Limb (tissue), 2 donors: ENCODE data around the gene ACOT7.
A peak's percentile ranks its signal among the peaks of the same experiment; 100 is the strongest.

Source experiments
- DNase-seq, 2 donors: peaks; one replicate each; pipeline ENCODE4 v3.0.0-alpha.2; 2016; ENCODE audit errors: extremely low spot score in 2 of 2

Gene ACOT7

GRCh38 chr1:6347641-6348487, 45.7 kb downstream of the ACOT7 start:
- no peak for DNase-seq

GRCh38 chr1:6345460-6345859, 48.1 kb downstream of the ACOT7 start:
- no peak for DNase-seq

- DNase-seq, result no peak
Observed at GRCh38 chr1:6345009-6345408, 48.6 kb downstream of the ACOT7 start.

GRCh38 chr1:6343506-6344405, 49.8 kb downstream of the ACOT7 start:
- DNase-seq, result peak; percentile 55 to 85

GRCh38 chr1:6342056-6342455, 51.5 kb downstream of the ACOT7 start:
- DNase-seq, result no peak

- DNase-seq, result peak in 1 of 2 donors; percentile 60
Observed at GRCh38 chr1:6338695-6339094, 54.9 kb downstream of the ACOT7 start.

- no peak for DNase-seq
Observed at GRCh38 chr1:6336776-6337622, 56.6 kb downstream of the ACOT7 start.

- no peak for DNase-seq
Observed at GRCh38 chr1:6334261-6334993, 59.1 kb downstream of the ACOT7 start.

- no peak for DNase-seq
Observed at GRCh38 chr1:6332821-6333220, 60.7 kb downstream of the ACOT7 start.

- DNase-seq, result no peak
Observed at GRCh38 chr1:6331543-6332273, 61.9 kb downstream of the ACOT7 start.

- peak; percentile 56 to 62 for DNase-seq
Observed at GRCh38 chr1:6330410-6330911, 63.1 kb downstream of the ACOT7 start.

- DNase-seq, result peak; percentile 58 to 75
Observed at GRCh38 chr1:6329851-6330250, 63.7 kb downstream of the ACOT7 start.

- peak; percentile 44 to 58 for DNase-seq
Observed at GRCh38 chr1:6329396-6329795, 64.2 kb downstream of the ACOT7 start.

- no peak for DNase-seq
Observed at GRCh38 chr1:6328696-6329095, 64.9 kb downstream of the ACOT7 start.

GRCh38 chr1:6328091-6328490, 65.5 kb downstream of the ACOT7 start:
- no peak for DNase-seq

GRCh38 chr1:6325482-6325881, 68.1 kb downstream of the ACOT7 start:
- no peak for DNase-seq

- DNase-seq, result no peak
Observed at GRCh38 chr1:6322161-6322560, 71.4 kb downstream of the ACOT7 start.

GRCh38 chr1:6321205-6321604, 72.4 kb downstream of the ACOT7 start:
- DNase-seq, result no peak

GRCh38 chr1:6317098-6317760, 76.3 kb downstream of the ACOT7 start:
- no peak for DNase-seq
